ENCODE data around the gene SDHAF1. TPM values are rescaled to one million over a fixed set of nuclear protein-coding genes. Genes with fewer than 3 reads are reported as not detected.

The SDHAF1 gene
- total RNA-seq, 1 donor from 2014 or later: 21.4 TPM

GRCh38 chr19:36041831-36042230 is 46.8 kb downstream of the SDHAF1 start:
- DNase-seq: no peak
- Mint-ChIP-seq H3K9me3 (no peaks in the 10 kb centered on the region), H3K27me3 (no peaks in the 10 kb centered on the region), H3K4me1 (peaks cover 6% of the 10 kb centered on the region), H3K36me3 (ENCODE audit: low read depth) (peaks cover 19% of the 10 kb centered on the region), H3K4me3 (no peak overlapping the region), H3K27ac (no peak overlapping the region)
- intact Hi-C loops (cut with micrococcal nuclease): no loop called here

GRCh38 chr19:36043952-36044351 is 49.0 kb downstream of the SDHAF1 start:
- no peaks in the 10 kb centered on the region for H3K4me1 Mint-ChIP-seq
- peaks cover 19% of the 10 kb centered on the region for H3K36me3 Mint-ChIP-seq (ENCODE audit: low read depth)
- H3K27ac Mint-ChIP-seq: no peak overlapping the region
- no peaks in the 10 kb centered on the region for H3K27me3 Mint-ChIP-seq
- no peak overlapping the region for H3K4me3 Mint-ChIP-seq
- H3K9me3 Mint-ChIP-seq: no peaks in the 10 kb centered on the region
- DNase-seq: no peak
- intact Hi-C loops (cut with micrococcal nuclease): no loop called here

Other genes starting within 250 kb of the SDHAF1 start
- 26.9 and 28.2 TPM in 2 replicates for gene U2AF1L4, start 249.8 kb upstream of the SDHAF1 start, total RNA-seq
- gene PSENEN, start 249.5 kb upstream of the SDHAF1 start, total RNA-seq: 44.9 and 46.7 TPM in 2 replicates
- 7.7 and 11.1 TPM in 2 replicates for gene LIN37, start 246.6 kb upstream of the SDHAF1 start, total RNA-seq
- gene HSPB6, start 238.2 kb upstream of the SDHAF1 start, total RNA-seq: 0.42 TPM in 1 of 2 replicates, not detected in the other
- gene PROSER3, start 237.0 kb upstream of the SDHAF1 start, total RNA-seq: 35.2 and 43.6 TPM in 2 replicates
- 24.6 and 26.4 TPM in 2 replicates for gene ARHGAP33, start 219.6 kb upstream of the SDHAF1 start, total RNA-seq
- gene PRODH2, start 182.3 kb upstream of the SDHAF1 start, total RNA-seq: not detected in 2 replicates
- 0.28 TPM in 1 of 2 replicates, not detected in the other for gene NPHS1, start 142.7 kb upstream of the SDHAF1 start, total RNA-seq
- gene KIRREL2, start 138.3 kb upstream of the SDHAF1 start, total RNA-seq: 1.8 and 2.1 TPM in 2 replicates
- 2.0 and 2.4 TPM in 2 replicates for gene APLP1, start 126.6 kb upstream of the SDHAF1 start, total RNA-seq
- gene NFKBID, start 94.6 kb upstream of the SDHAF1 start, total RNA-seq: 146 and 150 TPM in 2 replicates
- gene HCST, start 92.7 kb upstream of the SDHAF1 start, total RNA-seq: 46.1 and 48.4 TPM in 2 replicates
- not detected in 2 replicates for gene TYROBP, start 86.9 kb upstream of the SDHAF1 start, total RNA-seq
- gene LRFN3, start 58.8 kb upstream of the SDHAF1 start, total RNA-seq: 11.0 and 11.6 TPM in 2 replicates
- 2.2 and 2.9 TPM in 2 replicates for gene SYNE4, start 13.6 kb downstream of the SDHAF1 start, total RNA-seq
- 46.1 and 50.7 TPM in 2 replicates for gene ALKBH6, start 19.0 kb downstream of the SDHAF1 start, total RNA-seq
- gene CLIP3, start 37.7 kb downstream of the SDHAF1 start, total RNA-seq: 0.96 and 1.6 TPM in 2 replicates
- 1.5 and 2.0 TPM in 2 replicates for gene THAP8, start 59.1 kb downstream of the SDHAF1 start, total RNA-seq
- gene WDR62, start 59.7 kb downstream of the SDHAF1 start, total RNA-seq: 24.9 and 25.9 TPM in 2 replicates
- gene OVOL3, start 116.0 kb downstream of the SDHAF1 start, total RNA-seq: not detected in 2 replicates
- gene POLR2I, start 119.7 kb downstream of the SDHAF1 start, total RNA-seq: 83.4 and 86.3 TPM in 2 replicates
- gene TBCB, start 120.3 kb downstream of the SDHAF1 start, total RNA-seq: 129 and 133 TPM in 2 replicates
- gene CAPNS1, start 144.9 kb downstream of the SDHAF1 start, total RNA-seq: 351 and 362 TPM in 2 replicates
- not detected in 2 replicates for gene COX7A1, start 157.3 kb downstream of the SDHAF1 start, total RNA-seq
- 1.6 and 2.2 TPM in 2 replicates for gene ZNF565, start 219.5 kb downstream of the SDHAF1 start, total RNA-seq
- gene ZNF146, start 219.9 kb downstream of the SDHAF1 start, total RNA-seq: 84.6 and 90.3 TPM in 2 replicates